HCT116 (cell line): Measurements from ENCODE around the gene AFAP1L1. TPM values are rescaled to one million over a fixed set of nuclear protein-coding genes. Genes with fewer than 3 reads are reported as not detected.

ENCODE experiments used
- ATAC-seq: fragments of 200-7000 bp; cut with Tn5 transposase; 2 replicates; pipeline ENCODE4 v1.9.1; 2020; ENCODE audit warnings: mild to moderate bottlenecking, moderate library complexity
- BruUV-seq: library from RNA; stranded (reverse); fragments of 400-500 nt; replicated peaks from 2 replicates; lab custom pipeline; 2021; lab: Mats Ljungman, UMichigan
- CTCF ChIA-PET: fragments of 300-600 bp; sonication (Branson Sonifier 250); formaldehyde crosslinking; loops from one replicate; lab custom pipeline; 2021; ENCODE audit warnings: antibody characterized with exemption; lab: Charles Lee
- POLR2A ChIA-PET: fragments of 300-600, 350-600 bp; sonication (Branson Sonifier 250); formaldehyde crosslinking; loops from one replicate; lab custom pipeline; 2021; ENCODE audit warnings: antibody characterized with exemption; lab: Charles Lee
- RAD21 ChIA-PET, 2 experiments: fragments of 300-600 bp; sonication (Branson Sonifier 250); formaldehyde crosslinking; loops; one replicate each; lab custom pipeline; 2023; ENCODE audit warnings: low total read pairs in 2 of 2; ENCODE audit not compliant: uncharacterized antibody in 2 of 2, unreplicated experiment in 2 of 2, low non-redundant PET in 1 of 2; lab: Charles Lee
- DNase-seq: peaks from one replicate; pipeline ENCODE4 v3.0.0-alpha.2; 2010; ENCODE audit warnings: low read depth, low spot score
- H2AFZ ChIP-seq: fragments of 200-600 bp; shearing (Covaris generic), sonication (generic); 2 replicates; pipeline ENCODE4 v1.6.1; 2017; ENCODE audit warnings: low read depth, mixed run types, mixed read lengths, antibody characterized with exemption, low read length; ENCODE audit not compliant: poor library complexity, severe bottlenecking
- H3K27ac ChIP-seq: 2 replicates; pipeline ENCODE4 v1.5.1; 2012; ENCODE audit warnings: low read depth, low read length
- H3K27me3 ChIP-seq: fragments of 200-600 bp; sonication (generic); 2 replicates; pipeline ENCODE4 v1.6.1; 2016; ENCODE audit warnings: mixed run types, low read length, mixed read lengths; ENCODE audit not compliant: insufficient read depth
- H3K36me3 ChIP-seq, 2 experiments: fragments of 200-500 bp in 1 of 2; fragments of 200-600 bp in 1 of 2; sonication (Bioruptor generic) in 1 of 2; sonication (generic) in 1 of 2; 2 replicates each; pipeline versions ENCODE4 v1.5.1 to v1.6.1; 2014 to 2016; ENCODE audit warnings: low read length in 2 of 2, inconsistent platforms in 1 of 2, mixed read lengths in 1 of 2, mixed run types in 1 of 2; ENCODE audit not compliant: insufficient read depth in 2 of 2, control insufficient read depth in 1 of 2
- H3K4me1 ChIP-seq, 2 experiments: fragments of 200-600 bp in 1 of 2; sonication (generic) in 1 of 2; 2 replicates each; pipeline versions ENCODE4 v1.5.1 to v1.6.1; 2012 to 2017; ENCODE audit warnings: low read length in 2 of 2, inconsistent platforms in 1 of 2, mild to moderate bottlenecking in 1 of 2, mixed read lengths in 1 of 2, mixed run types in 1 of 2, moderate library complexity in 1 of 2; ENCODE audit not compliant: insufficient read depth in 2 of 2, control insufficient read depth in 1 of 2
- H3K4me2 ChIP-seq: fragments of 200-600 bp; sonication (generic); 2 replicates; pipeline ENCODE4 v1.6.1; 2017; ENCODE audit warnings: mixed run types, low read length, mixed read lengths
- H3K4me3 ChIP-seq, 2 experiments: fragments of 200-600 bp in 1 of 2; sonication (generic) in 1 of 2; replicated peaks in 1 of 2; 2 replicates each; pipeline ENCODE4 v1.5.1; 2011 to 2016; ENCODE audit warnings: low read length in 2 of 2, control low read depth in 1 of 2, low read depth in 1 of 2, mild to moderate bottlenecking in 1 of 2, mixed read lengths in 1 of 2, mixed run types in 1 of 2
- H3K79me2 ChIP-seq: fragments of 200-600 bp; sonication (generic); 2 replicates; pipeline ENCODE4 v1.6.1; 2017; ENCODE audit warnings: mild to moderate bottlenecking, mixed run types, low read length, moderate library complexity, mixed read lengths; ENCODE audit not compliant: insufficient read depth
- H3K9ac ChIP-seq: fragments of 200-600 bp; sonication (generic); 2 replicates; pipeline ENCODE4 v1.6.1; 2016; ENCODE audit warnings: low read length, mixed read lengths
- H3K9me2 ChIP-seq: fragments of 200-600 bp; sonication (generic), shearing (Covaris generic); 2 replicates; pipeline ENCODE4 v1.6.1; 2017; ENCODE audit warnings: mixed run types, mild to moderate bottlenecking, moderate library complexity; ENCODE audit not compliant: insufficient read depth
- H3K9me3 ChIP-seq, 2 experiments: fragments of 200-500 bp in 1 of 2; fragments of 200-600 bp in 1 of 2; sonication (Bioruptor generic) in 1 of 2; sonication (generic) in 1 of 2; 2 replicates each; pipeline ENCODE4 v1.6.1; 2014 to 2017; ENCODE audit warnings: low read length in 2 of 2, mixed read lengths in 2 of 2, inconsistent platforms in 1 of 2, low read depth in 1 of 2, mild to moderate bottlenecking in 1 of 2, mixed run types in 1 of 2, moderate library complexity in 1 of 2; ENCODE audit not compliant: control insufficient read depth in 1 of 2, insufficient read depth in 1 of 2
- H4K20me1 ChIP-seq: fragments of 200-600 bp; sonication (generic), shearing (Covaris generic); 2 replicates; pipeline ENCODE4 v1.6.1; 2017; ENCODE audit warnings: mixed run types, mild to moderate bottlenecking, moderate library complexity; ENCODE audit not compliant: insufficient read depth
- ATF3 ChIP-seq: IDR thresholded peaks from 2 replicates; pipeline ENCODE4 v1.6.1; 2012
- EGR1 ChIP-seq: IDR thresholded peaks from 2 replicates; pipeline ENCODE4 v1.6.1; 2012; ENCODE audit warnings: low read depth
- EZH2 ChIP-seq: fragments of 200-600 bp; sonication (generic); IDR thresholded peaks from 2 replicates; pipeline ENCODE4 v1.6.1; 2017; ENCODE audit warnings: antibody characterized with exemption, mixed run types
- POLR2AphosphoS5 ChIP-seq: IDR thresholded peaks from 2 replicates; pipeline ENCODE4 v1.6.1; 2011; ENCODE audit warnings: mild to moderate bottlenecking, low read depth, low read length, moderate library complexity
- RAD21 ChIP-seq: IDR thresholded peaks from 2 replicates; pipeline ENCODE4 v1.6.1; 2012; ENCODE audit warnings: low read depth, mild to moderate bottlenecking
- SP1 ChIP-seq: IDR thresholded peaks from 2 replicates; pipeline ENCODE4 v1.6.1; 2012; ENCODE audit warnings: low read depth
- SRF ChIP-seq: IDR thresholded peaks from 2 replicates; pipeline ENCODE4 v1.6.1; 2012; ENCODE audit warnings: low read depth
- TCF7L2 ChIP-seq: IDR thresholded peaks from 2 replicates; pipeline ENCODE4 v1.7.0; 2011; ENCODE audit warnings: borderline replicate concordance, inconsistent platforms; ENCODE audit not compliant: insufficient read depth, insufficient read length; ENCODE audit errors: extremely low read depth
- YY1 ChIP-seq: IDR thresholded peaks from 2 replicates; pipeline ENCODE4 v1.6.1; 2011; ENCODE audit warnings: low read length, low read depth, moderate library complexity, mild to moderate bottlenecking; ENCODE audit not compliant: insufficient replicate concordance; ENCODE audit errors: extremely low read depth
- ZBTB33 ChIP-seq: IDR thresholded peaks from 2 replicates; pipeline ENCODE4 v1.6.1; 2011; ENCODE audit warnings: mild to moderate bottlenecking, low read length, moderate library complexity; ENCODE audit not compliant: insufficient replicate concordance; ENCODE audit errors: extremely low read depth
- intact Hi-C: fragments of 100-400 bp; cut with micrococcal nuclease; formaldehyde crosslinking; loops from 2 replicates; pipeline ENCODE4 v1.10.0; 2022
- total RNA-seq: library from RNA; stranded (reverse); gene quantifications from one replicate; pipeline ENCODE4 v1.2.1, GENCODE V29; 2021; ENCODE audit not compliant: unreplicated experiment

AFAP1L1 gene
- total RNA-seq, 1 experiment from 2014 or later = 4.3 TPM

- no peaks in the 10 kb centered on the region for H3K36me3 ChIP-seq
- ATAC-seq (no peak), DNase-seq (no peak)
- H3K27ac ChIP-seq = no peak overlapping the region
- H3K4me1 ChIP-seq = peaks cover 0 to 8% of the 10 kb centered on the region in 2 experiments; a peak in 2 of 4 replicates
- intact Hi-C loops = no loop called here
- H4K20me1 ChIP-seq = no peaks in the 10 kb centered on the region
- ChIA-PET POLR2A (no interaction called here), RAD21 (no interaction called here), CTCF (no interaction called here)
- TF ChIP-seq EGR1 = no peak
- TF ChIP-seq ZBTB33 = no peak
- no peak for TF ChIP-seq YY1
- no peak for TF ChIP-seq SP1
- TF ChIP-seq EZH2 = no peak
- no peak for TF ChIP-seq SRF
- no peak for TF ChIP-seq ATF3
- no peak for TF ChIP-seq TCF7L2
- TF ChIP-seq RAD21 = no peak
- no peak for TF ChIP-seq POLR2AphosphoS5
- H3K9me3 ChIP-seq = no peaks in the 10 kb centered on the region
- no peak overlapping the region for H3K4me2 ChIP-seq
- H3K9me2 ChIP-seq = no peaks in the 10 kb centered on the region
- H3K4me3 ChIP-seq = no peak overlapping the region
- no peaks in the 10 kb centered on the region for H3K79me2 ChIP-seq
- BruUV-seq = no TSS peak
- H3K27me3 ChIP-seq = no peaks in the 10 kb centered on the region
- no peak overlapping the region for H3K9ac ChIP-seq
- no peak overlapping the region for H2AFZ ChIP-seq
Measured at GRCh38 chr5:149273950-149274349, 2.3 kb downstream of the AFAP1L1 start.
